Measurements from ENCODE around the gene ZNF516.

DNA sequence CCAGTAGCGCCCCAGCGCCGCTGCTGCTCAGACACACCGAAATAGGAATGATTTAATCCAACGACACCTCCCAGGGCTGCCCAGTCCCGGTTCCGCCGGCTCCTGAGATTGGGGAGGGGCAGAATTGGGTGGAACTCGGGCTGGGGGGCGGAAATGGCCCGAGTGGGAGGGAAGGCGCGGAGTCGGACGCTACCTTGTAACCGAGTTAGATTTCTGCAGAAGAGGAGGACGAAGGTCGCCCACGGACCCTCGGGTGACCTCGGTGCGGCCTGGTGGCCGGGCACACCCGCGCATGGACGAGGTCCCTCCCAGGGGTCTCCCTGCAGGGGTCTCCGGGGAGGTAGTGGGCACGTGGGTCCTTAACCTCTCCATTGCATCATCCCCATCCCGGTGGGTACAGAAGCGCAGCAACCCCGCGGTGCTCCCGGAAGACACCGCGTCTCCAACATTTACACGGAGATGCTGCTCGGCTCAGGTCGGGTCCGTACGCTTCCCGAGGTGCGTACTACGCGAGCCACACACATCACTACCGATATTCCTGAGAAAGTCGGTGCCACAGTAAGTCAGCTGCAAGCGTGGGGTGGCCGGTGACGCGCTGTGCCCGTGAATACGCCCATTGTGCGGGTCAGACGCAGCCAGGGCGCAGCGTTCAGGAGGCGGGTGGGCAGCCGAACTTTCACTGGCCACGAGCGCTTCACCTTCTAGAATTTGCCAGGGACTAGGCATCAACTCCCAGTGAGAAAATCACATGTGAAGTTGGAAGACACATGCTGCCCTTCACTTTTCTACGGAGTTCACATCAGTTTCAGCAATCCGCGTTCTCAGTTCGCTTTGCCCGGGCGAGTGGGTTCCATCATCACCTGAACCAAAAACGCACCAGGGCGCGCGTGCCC, 3.0 kb downstream of the ZNF516 start:
- no peak for TF ChIP-seq EZH2 (IDR thresholded peaks at IDR 0.05; ENCODE audit: borderline replicate concordance, low read depth, low read length, severe bottlenecking)
- TF ChIP-seq, protein P1, sequence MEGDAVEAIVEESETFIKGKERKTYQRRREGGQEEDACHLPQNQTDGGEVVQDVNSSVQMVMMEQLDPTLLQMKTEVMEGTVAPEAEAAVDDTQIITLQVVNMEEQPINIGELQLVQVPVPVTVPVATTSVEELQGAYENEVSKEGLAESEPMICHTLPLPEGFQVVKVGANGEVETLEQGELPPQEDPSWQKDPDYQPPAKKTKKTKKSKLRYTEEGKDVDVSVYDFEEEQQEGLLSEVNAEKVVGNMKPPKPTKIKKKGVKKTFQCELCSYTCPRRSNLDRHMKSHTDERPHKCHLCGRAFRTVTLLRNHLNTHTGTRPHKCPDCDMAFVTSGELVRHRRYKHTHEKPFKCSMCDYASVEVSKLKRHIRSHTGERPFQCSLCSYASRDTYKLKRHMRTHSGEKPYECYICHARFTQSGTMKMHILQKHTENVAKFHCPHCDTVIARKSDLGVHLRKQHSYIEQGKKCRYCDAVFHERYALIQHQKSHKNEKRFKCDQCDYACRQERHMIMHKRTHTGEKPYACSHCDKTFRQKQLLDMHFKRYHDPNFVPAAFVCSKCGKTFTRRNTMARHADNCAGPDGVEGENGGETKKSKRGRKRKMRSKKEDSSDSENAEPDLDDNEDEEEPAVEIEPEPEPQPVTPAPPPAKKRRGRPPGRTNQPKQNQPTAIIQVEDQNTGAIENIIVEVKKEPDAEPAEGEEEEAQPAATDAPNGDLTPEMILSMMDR (IDR thresholded peaks at IDR 0.05; ENCODE audit: borderline replicate concordance, extremely low read depth, low read length, poor library complexity, severe bottlenecking): no peak
